A549 (cell line): Measurements from ENCODE around the gene TM9SF4.

Experiments used
- CTCF ChIP-seq: fragments of >200 bp; sonication (Bioruptor Twin); formaldehyde crosslinking; IDR thresholded peaks from 3 replicates; pipeline ENCODE4 v1.5.1; 2016
- POLR2A ChIP-seq: IDR thresholded peaks from 2 replicates; pipeline ENCODE4 v1.6.1; 2012; ENCODE audit warnings: mild to moderate bottlenecking, low read length
- ZFP36 ChIP-seq: fragments of 450-650 bp; IDR thresholded peaks from 2 replicates; pipeline ENCODE4 v1.6.1; 2014; ENCODE audit warnings: borderline replicate concordance; ENCODE audit not compliant: partially characterized antibody

- no peak for TF ChIP-seq POLR2A
- no peak for TF ChIP-seq ZFP36
- TF ChIP-seq CTCF = no peak
Observed at GRCh38 chr20:32189691-32190615, 80.4 kb downstream of the TM9SF4 start.
